Ovary (tissue), 9 donors: ENCODE results near the gene GLCE. TPM values are rescaled to one million over a fixed set of nuclear protein-coding genes. Genes with fewer than 3 reads are reported as not detected.

Source experiments
- DNase-seq, 5 donors: peaks; one replicate each; pipeline ENCODE4 v3.0.0-alpha.2; 2019 to 2020
- H3K27ac ChIP-seq, 2 donors: fragments of 200-600 bp; one replicate each; pipeline versions ENCODE4 v1.5.1 to v1.8.0; 2019 to 2022
- H3K27me3 ChIP-seq: fragments of 200-600 bp; one replicate; pipeline ENCODE4 v1.8.0; 2022
- H3K36me3 ChIP-seq: fragments of 200-600 bp; sonication (generic); one replicate; pipeline ENCODE4 v1.5.1; 2019
- H3K4me1 ChIP-seq: one replicate; pipeline ENCODE4 v1.8.1; 2013; ENCODE audit warnings: mild to moderate bottlenecking, moderate library complexity; ENCODE audit not compliant: insufficient read depth
- H3K4me3 ChIP-seq: fragments of 200-600 bp; sonication (generic); one replicate; pipeline ENCODE4 v1.5.1; 2017
- H3K9me3 ChIP-seq, 2 donors: fragments of 200-600 bp in 1 of 2; sonication (generic) in 1 of 2; one replicate each; pipeline versions ENCODE4 v1.5.1 to v1.8.1; 2013 to 2019; ENCODE audit warnings: mild to moderate bottlenecking in 1 of 2, moderate library complexity in 1 of 2
- CTCF ChIP-seq, 3 donors: fragments of 450-650 bp in 2 of 3; fragments of 200-600 bp in 1 of 3; IDR thresholded peaks; one replicate each; pipeline versions ENCODE4 v1.5.1 to v1.8.0; 2016 to 2022; ENCODE audit warnings: antibody characterized with exemption in 3 of 3, mild to moderate bottlenecking in 1 of 3
- EP300 ChIP-seq: sonication (generic); formaldehyde crosslinking; IDR thresholded peaks from one replicate; pipeline ENCODE4 v1.6.1; 2017; ENCODE audit warnings: antibody characterized with exemption
- POLR2A ChIP-seq: fragments of 450-650 bp; IDR thresholded peaks from one replicate; pipeline ENCODE4 v1.6.1; 2017; ENCODE audit warnings: antibody characterized with exemption, mild to moderate bottlenecking, moderate library complexity
- WGBS, 3 donors: extraction: QIAGEN DNeasy Blood & Tissue Kit in 1 of 3; methylation state at CpG; one replicate each; pipeline versions ENCODE4 v1.1.5 to v1.1.7; 2013 to 2017; 5-methylcytosine and 5-hydroxymethylcytosine counted together
- intact Hi-C, 4 donors: fragments of 100-400 bp; cut with DNase I; formaldehyde crosslinking; loops; one replicate each; pipeline versions ENCODE4 v1.11.0 to v1.15.1; 2022 to 2023
- polyA plus RNA-seq, 2 donors: library from polyadenylated mRNA; stranded (reverse); fragments of 200-250 nt in 1 of 2; fragments of 350-450 nt in 1 of 2; fragmentation: Illumina TruSeq in 1 of 2; extraction: RNeasy Lipid Tissue Mini Kit (QIAGEN cat#74804) in 1 of 2; gene quantifications; one replicate each; pipeline ENCODE4 v1.2.3, GENCODE V29; 2013 to 2014
- total RNA-seq, 7 donors: library from RNA; depleted of rRNA in 2 of 7; stranded (reverse); fragments of >200 nt in 2 of 7; fragmentation: NEBNext Ultra II Directional in 3 of 7; extraction: Animal tissue kit (Norgen Biotek cat#: 25700) in 3 of 7; gene quantifications; one replicate each; pipeline versions ENCODE4 v1.1.0 to v1.2.4, GENCODE V29; 2016 to 2023
- donor health status: DM: no; HTN: no; CAD: no; lungs with moderate emphysema.
- donor health status: DM: no; HTN: no; CAD: no.
- donor health status: Bipolar disorder and iron deficiency.
- donor health status: DM: yes; HTN: yes; CAD: no.
- donor health status: DM: no; HTN: no; CAD: no.
- donor health status: DM: yes; HTN: yes; CAD: no.

Gene GLCE
- total and polyA plus RNA-seq, 9 donors = 12.2 to 23.2 (median 16.7) TPM

GRCh38 chr15:69209661-69210060 lies 49.2 kb downstream of the GLCE start:
- DNase-seq = no peak
- 85 to 90% (median 89%) methylated on average over 1 of the region's 1 CpG for WGBS, 3 donors
- H3K27ac ChIP-seq = no peak overlapping the region
- no peak for TF ChIP-seq EP300
- no peak for TF ChIP-seq CTCF (IDR thresholded peaks at IDR 0.05)
- no peak for TF ChIP-seq POLR2A
- no peaks in the 10 kb centered on the region for H3K4me1 ChIP-seq
- no peaks in the 10 kb centered on the region for H3K27me3 ChIP-seq
- intact Hi-C loops = no loop called here
- H3K36me3 ChIP-seq = no peaks in the 10 kb centered on the region
- no peaks in the 10 kb centered on the region for H3K9me3 ChIP-seq
- H3K4me3 ChIP-seq = no peak overlapping the region

- no peak for DNase-seq
- intact Hi-C loops = no loop called here
- Histone ChIP-seq H3K4me3 (no peak overlapping the region), H3K27ac (no peak overlapping the region), H3K27me3 (no peaks in the 10 kb centered on the region), H3K9me3 (no peaks in the 10 kb centered on the region), H3K4me1 (no peaks in the 10 kb centered on the region), H3K36me3 (no peaks in the 10 kb centered on the region)
- no peak for TF ChIP-seq POLR2A
- no peak for TF ChIP-seq EP300
- TF ChIP-seq CTCF (IDR thresholded peaks at IDR 0.05) = no peak
These were observed 50.1 kb downstream of the GLCE start for GRCh38 chr15:69210574-69210973.

- no peak for DNase-seq
- H3K9me3 ChIP-seq = no peaks in the 10 kb centered on the region
- 62 to 82% (median 76%) methylated on average over 3 of the region's 3 CpGs for WGBS, 3 donors
- H3K4me3 ChIP-seq = no peak overlapping the region
- no peak overlapping the region for H3K27ac ChIP-seq
- TF ChIP-seq CTCF (IDR thresholded peaks at IDR 0.05) = no peak
- no peak for TF ChIP-seq EP300
- no peak for TF ChIP-seq POLR2A
- H3K4me1 ChIP-seq = no peaks in the 10 kb centered on the region
- no peaks in the 10 kb centered on the region for H3K36me3 ChIP-seq
- intact Hi-C loops = no loop called here
- no peaks in the 10 kb centered on the region for H3K27me3 ChIP-seq
These were observed 53.4 kb downstream of the GLCE start for GRCh38 chr15:69213786-69214185.

- Histone ChIP-seq H3K4me1 (no peaks in the 10 kb centered on the region), H3K4me3 (no peak overlapping the region), H3K9me3 (no peaks in the 10 kb centered on the region), H3K27me3 (no peaks in the 10 kb centered on the region), H3K36me3 (no peaks in the 10 kb centered on the region), H3K27ac (no peak overlapping the region)
- intact Hi-C loops = no loop called here
- TF ChIP-seq EP300 (no peak), POLR2A (no peak), CTCF (IDR thresholded peaks at IDR 0.05) (no peak)
- no peak for DNase-seq
- 88 to 92% (median 92%) methylated on average over 2 of the region's 2 CpGs for WGBS, 3 donors
These were observed 55.0 kb downstream of the GLCE start for GRCh38 chr15:69215314-69216035.
